Activated CD4-positive, alpha-beta memory T cell treated with anti-CD3 and anti-CD28 coated beads, Interleukin-2, amount 10 ng/mL, durations not matched to agents 7 days and 5 days (primary cell): ENCODE results near the gene SLC5A12. TPM values are rescaled to one million over a fixed set of nuclear protein-coding genes. Genes with fewer than 3 reads are reported as not detected.
"Not testable (repeated sequence)": the region's sequence is repeated elsewhere in the genome, so short reads cannot be mapped to it uniquely, and the experiment has no call there.

Experiments
- CTCF ChIA-PET: fragments of 350-600 bp; sonication (Branson Sonifier 250); formaldehyde crosslinking; loops from one replicate; lab custom pipeline; 2021; ENCODE audit warnings: antibody characterized with exemption, inconsistent platforms; lab: Charles Lee
- POLR2A ChIA-PET: fragments of 350-600 bp; sonication (Branson Sonifier 250); formaldehyde crosslinking; loops from one replicate; lab custom pipeline; 2021; ENCODE audit warnings: antibody characterized with exemption; lab: Charles Lee
- DNase-seq: peaks from one replicate; pipeline ENCODE4 v3.0.0-alpha.2; 2020
- H3K27ac Mint-ChIP-seq: one replicate; pipeline ENCODE4 v1.8.0; 2021; ENCODE audit warnings: mild to moderate bottlenecking, mixed read lengths
- H3K27me3 Mint-ChIP-seq: one replicate; pipeline ENCODE4 v1.8.0; 2021; ENCODE audit warnings: mixed read lengths
- H3K36me3 Mint-ChIP-seq: one replicate; pipeline ENCODE4 v1.8.0; 2021; ENCODE audit warnings: low read depth, mixed read lengths
- H3K4me1 Mint-ChIP-seq: one replicate; pipeline ENCODE4 v1.8.0; 2021; ENCODE audit warnings: mixed read lengths
- H3K4me3 Mint-ChIP-seq: one replicate; pipeline ENCODE4 v1.8.0; 2021; ENCODE audit warnings: mild to moderate bottlenecking, mixed read lengths
- H3K9me3 Mint-ChIP-seq: one replicate; pipeline ENCODE4 v1.8.0; 2021; ENCODE audit warnings: mixed read lengths
- total RNA-seq, 2 experiments: library from RNA; stranded (reverse); gene quantifications; one replicate each; pipeline ENCODE4 v1.2.3, GENCODE V29; 2021

The SLC5A12 gene
- total RNA-seq, 2 experiments from 2014 or later, result not detected

DNA sequence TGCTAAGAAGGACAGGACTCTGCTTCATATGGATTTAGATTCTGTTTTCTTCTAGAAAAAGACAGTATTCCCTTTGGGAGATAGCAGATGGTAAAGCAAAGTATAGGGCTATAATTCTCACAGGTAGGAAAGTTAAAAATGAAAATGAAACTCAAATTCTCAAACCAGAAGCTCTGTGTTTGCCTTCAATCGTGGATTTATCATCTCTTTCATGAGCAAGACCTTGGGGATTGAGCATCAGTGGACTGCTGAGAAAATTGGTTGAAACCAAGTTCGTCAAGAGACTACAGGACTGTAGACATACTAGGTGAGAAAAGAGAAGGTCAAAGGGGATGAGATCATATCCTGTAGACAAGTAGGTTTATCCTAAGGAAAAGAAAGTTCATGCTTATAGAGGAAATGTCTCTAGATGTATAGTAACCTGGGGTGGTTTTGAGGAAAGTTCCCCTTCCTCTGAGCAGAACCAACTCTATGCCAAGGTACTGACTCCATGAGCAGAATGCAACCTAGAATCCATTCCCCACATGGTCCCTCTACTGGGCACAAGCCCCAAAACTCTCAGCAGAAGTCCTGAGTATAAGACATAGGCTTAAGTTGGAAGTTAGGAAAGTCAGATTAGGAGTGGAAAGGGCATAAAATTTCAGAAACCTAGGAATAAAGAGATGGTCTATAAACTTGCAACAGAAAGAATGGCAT, 46.5 kb downstream of the SLC5A12 start:
- Mint-ChIP-seq H3K27ac (no peak overlapping the region), H3K36me3 (no peaks in the 10 kb centered on the region), H3K27me3 (no peaks in the 10 kb centered on the region), H3K4me3 (no peak overlapping the region), H3K9me3 (peaks cover 2% of the 10 kb centered on the region), H3K4me1 (no peaks in the 10 kb centered on the region)
- POLR2A ChIA-PET, result no interaction called here
- DNase-seq, result no peak
- CTCF ChIA-PET, result no interaction called here

DNA sequence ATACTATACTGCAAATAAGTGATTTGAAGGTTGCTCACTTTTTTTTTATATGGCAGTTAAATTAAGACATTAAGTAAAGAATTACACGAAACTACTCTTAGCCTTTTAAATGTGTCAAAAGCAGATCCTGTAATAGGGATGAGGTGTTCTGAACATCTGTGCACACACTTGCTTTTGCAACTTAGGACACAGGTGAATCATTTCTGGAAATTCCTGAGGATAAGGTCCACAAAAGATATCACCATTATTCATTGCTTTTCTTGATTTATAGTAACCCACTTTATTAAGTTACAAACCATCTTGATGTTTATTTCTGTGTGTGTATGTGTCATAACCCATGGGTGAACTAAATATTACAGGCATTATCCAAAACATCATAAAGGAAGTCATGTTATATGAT, 55.9 kb downstream of the SLC5A12 start:
- Mint-ChIP-seq H3K27ac (no peak overlapping the region), H3K36me3 (no peaks in the 10 kb centered on the region), H3K27me3 (no peaks in the 10 kb centered on the region), H3K4me1 (no peaks in the 10 kb centered on the region), H3K4me3 (no peak overlapping the region), H3K9me3 (no peaks in the 10 kb centered on the region)
- no peak for DNase-seq
- POLR2A ChIA-PET, result no interaction called here
- CTCF ChIA-PET, result no interaction called here

DNA sequence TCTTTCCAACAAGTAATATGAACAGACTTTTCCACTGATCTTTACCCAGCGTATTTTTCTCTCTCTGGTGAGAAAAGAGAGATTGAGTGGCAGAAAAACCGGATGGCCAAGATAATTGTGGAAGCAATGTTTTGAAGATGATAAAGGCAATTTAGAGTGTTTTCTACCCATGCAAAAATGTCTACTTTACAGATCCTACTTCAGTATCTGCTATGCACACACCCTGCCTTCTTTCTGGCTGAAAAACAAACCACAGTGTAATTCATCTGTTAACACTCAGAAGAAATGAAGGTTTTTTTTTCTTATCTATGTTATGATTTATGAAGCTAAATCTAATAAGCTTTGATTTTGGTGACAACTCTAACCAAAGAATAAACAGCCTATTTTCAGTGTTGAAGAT, 56.8 kb downstream of the SLC5A12 start:
- CTCF ChIA-PET, result no interaction called here
- Mint-ChIP-seq H3K4me3 (no peak overlapping the region), H3K4me1 (no peaks in the 10 kb centered on the region), H3K27ac (no peak overlapping the region), H3K27me3 (no peaks in the 10 kb centered on the region), H3K36me3 (no peaks in the 10 kb centered on the region), H3K9me3 (no peaks in the 10 kb centered on the region)
- POLR2A ChIA-PET, result no interaction called here
- DNase-seq, result no peak

DNA sequence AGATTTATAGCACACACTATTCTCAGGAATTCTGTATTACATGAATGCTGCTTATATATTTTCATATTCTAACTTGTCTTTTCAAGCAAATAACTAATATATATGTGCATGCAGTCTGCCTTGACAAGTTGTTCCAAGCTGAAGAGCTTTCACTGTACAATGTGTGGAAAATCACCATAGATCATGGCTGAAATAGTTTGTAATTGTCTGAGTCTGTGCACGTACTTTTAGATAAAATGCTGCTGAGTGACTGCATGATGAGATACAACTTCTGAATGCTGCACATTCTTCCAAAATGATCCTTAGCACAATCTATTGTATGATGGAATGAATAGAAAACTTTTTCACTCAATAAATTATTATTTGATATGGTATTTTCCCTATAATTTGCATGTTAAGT, 58.9 kb downstream of the SLC5A12 start:
- POLR2A ChIA-PET, result no interaction called here
- no peaks in the 10 kb centered on the region for H3K4me1 Mint-ChIP-seq

DNA sequence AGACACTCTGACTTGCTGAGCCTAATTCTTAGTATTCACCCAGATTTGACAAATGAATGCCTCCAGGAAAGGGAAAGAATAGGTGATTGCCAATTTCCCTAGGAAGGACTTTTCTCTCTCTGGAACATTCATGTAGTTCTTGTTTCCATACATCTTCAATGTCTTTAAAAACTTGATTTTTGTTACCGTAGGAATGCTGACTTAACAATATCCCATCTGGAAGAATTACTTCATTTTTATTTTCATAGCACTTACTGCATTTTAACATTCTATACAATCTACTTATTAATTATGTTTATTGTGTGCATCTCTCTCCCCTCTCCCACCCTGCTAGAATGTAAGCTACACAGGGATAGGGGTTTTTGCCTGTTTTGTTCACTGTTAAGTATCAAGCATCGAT, 66.6 kb downstream of the SLC5A12 start:
- ChIA-PET POLR2A (no interaction called here), CTCF (interaction anchor here (0.6 kb wide), 1 partner anchor 830 kb away, joined by 3 read pairs; no protein-coding TSS in a partner anchor)
- no peaks in the 10 kb centered on the region for H3K27me3 Mint-ChIP-seq
- H3K4me1 Mint-ChIP-seq, result no peaks in the 10 kb centered on the region
- H3K27ac Mint-ChIP-seq, result no peak overlapping the region
- no peaks in the 10 kb centered on the region for H3K36me3 Mint-ChIP-seq
- no peaks in the 10 kb centered on the region for H3K9me3 Mint-ChIP-seq
- no peak overlapping the region for H3K4me3 Mint-ChIP-seq
- DNase-seq, result no peak

More for the DNA sequence above, 58.9 kb downstream of the SLC5A12 start:
- no peak for DNase-seq
- Mint-ChIP-seq H3K9me3 (no peaks in the 10 kb centered on the region), H3K27ac (no peak overlapping the region), H3K27me3 (no peaks in the 10 kb centered on the region), H3K36me3 (no peaks in the 10 kb centered on the region), H3K4me3 (no peak overlapping the region)
- CTCF ChIA-PET, result no interaction called here

DNA sequence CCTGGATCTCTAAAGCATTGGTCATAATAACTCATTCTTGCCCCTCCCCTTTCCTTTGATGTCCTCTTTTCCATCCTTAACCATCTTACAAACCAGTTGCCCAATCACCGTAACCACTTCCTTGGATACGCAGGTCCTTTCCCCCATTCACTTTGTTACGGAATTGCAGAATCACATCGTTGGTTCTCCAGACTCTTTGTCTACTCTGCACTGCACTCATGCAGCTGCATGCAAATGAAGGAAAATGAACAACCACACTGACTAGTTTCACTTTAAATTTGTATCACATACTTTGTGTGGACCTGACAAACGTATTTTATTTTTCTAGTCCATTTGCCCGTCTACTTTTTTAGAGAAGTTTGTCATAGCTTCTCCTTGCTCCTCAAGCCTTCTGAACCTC, 69.9 kb downstream of the SLC5A12 start:
- H3K27ac Mint-ChIP-seq, result no peak overlapping the region
- H3K27me3 Mint-ChIP-seq, result no peaks in the 10 kb centered on the region
- H3K4me1 Mint-ChIP-seq, result no peaks in the 10 kb centered on the region
- ChIA-PET CTCF (no interaction called here), POLR2A (no interaction called here)
- H3K4me3 Mint-ChIP-seq, result no peak overlapping the region
- no peak for DNase-seq
- no peaks in the 10 kb centered on the region for H3K36me3 Mint-ChIP-seq
- H3K9me3 Mint-ChIP-seq, result no peaks in the 10 kb centered on the region

DNA sequence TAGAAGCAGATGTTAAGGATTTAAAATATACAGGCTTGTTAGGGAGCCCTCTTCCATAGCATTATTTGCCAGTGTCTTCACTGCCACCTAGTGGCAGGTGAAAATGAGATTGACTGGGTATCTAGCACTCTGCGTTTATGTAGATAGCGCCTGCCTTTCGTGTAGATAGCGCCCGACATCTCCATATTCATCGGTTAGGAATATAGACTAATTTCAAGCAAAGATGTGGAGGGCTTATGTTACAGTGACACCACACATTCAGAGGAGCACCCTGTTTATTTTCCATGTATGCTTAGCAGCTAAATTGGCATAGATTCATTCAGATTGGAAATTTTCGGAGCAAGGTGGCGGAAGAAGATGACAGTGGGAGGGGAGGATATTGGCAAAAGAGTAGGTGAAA, 72.0 kb downstream of the SLC5A12 start:
- Mint-ChIP-seq H3K36me3 (no peaks in the 10 kb centered on the region), H3K4me1 (no peaks in the 10 kb centered on the region), H3K4me3 (no peak overlapping the region), H3K9me3 (no peaks in the 10 kb centered on the region), H3K27me3 (no peaks in the 10 kb centered on the region), H3K27ac (no peak overlapping the region)
- ChIA-PET POLR2A (no interaction called here), CTCF (interaction anchor here (0.8 kb wide), 1 partner anchor 351 kb away, joined by 3 read pairs; no protein-coding TSS in a partner anchor)
- peak; percentile 17 for DNase-seq

DNA sequence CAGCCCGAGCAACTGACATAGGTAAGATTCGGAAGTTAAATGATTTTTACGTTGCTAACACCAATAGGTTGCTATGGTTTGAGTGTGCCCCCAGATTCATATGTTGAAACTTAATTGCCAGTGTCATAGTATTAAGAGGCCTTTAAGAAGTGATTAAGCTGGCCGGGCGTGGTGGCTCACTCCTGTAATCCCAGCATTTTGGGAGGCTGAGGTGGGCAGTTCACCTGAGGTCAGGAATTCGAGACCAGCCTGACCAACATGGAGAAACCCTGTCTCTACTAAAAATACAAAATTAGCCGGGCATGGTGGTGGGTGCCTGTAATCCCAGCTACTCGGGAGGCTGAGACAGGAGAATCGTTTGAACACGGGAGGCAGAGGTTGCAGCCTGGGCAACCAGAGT, 78.5 kb downstream of the SLC5A12 start:
- H3K27me3 Mint-ChIP-seq, H3K36me3 Mint-ChIP-seq, H3K4me3 Mint-ChIP-seq, CTCF ChIA-PET, H3K9me3 Mint-ChIP-seq, DNase-seq, H3K27ac Mint-ChIP-seq, H3K4me1 Mint-ChIP-seq, POLR2A ChIA-PET: not testable (repeated sequence)

DNA sequence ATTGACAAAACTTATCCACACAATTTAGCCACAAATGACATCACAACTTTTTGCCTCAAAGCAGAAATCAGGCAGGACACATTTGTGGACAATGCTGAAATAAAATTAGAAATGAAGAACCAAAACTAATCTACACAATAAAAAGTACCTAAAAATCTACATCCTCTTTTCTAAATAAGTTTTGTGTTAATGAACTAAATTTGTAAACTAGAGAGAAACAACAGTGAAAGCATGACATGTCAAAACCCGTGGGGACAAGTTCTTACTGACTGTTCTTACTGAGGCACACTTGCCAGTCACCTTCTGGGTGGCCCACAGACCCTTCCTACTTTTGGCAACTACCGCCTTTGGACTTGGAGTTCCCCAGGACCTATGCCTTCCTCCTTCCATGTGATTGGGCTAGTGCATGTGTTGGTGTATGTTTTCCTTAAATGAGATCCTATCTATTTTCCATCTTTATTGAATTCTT, 89.1 kb downstream of the SLC5A12 start:
- ChIA-PET CTCF (no interaction called here), POLR2A (no interaction called here)
- Mint-ChIP-seq H3K4me3 (no peak overlapping the region), H3K4me1 (no peaks in the 10 kb centered on the region), H3K27me3 (no peaks in the 10 kb centered on the region), H3K9me3 (no peaks in the 10 kb centered on the region), H3K36me3 (no peaks in the 10 kb centered on the region), H3K27ac (no peak overlapping the region)
- DNase-seq, result no peak

DNA sequence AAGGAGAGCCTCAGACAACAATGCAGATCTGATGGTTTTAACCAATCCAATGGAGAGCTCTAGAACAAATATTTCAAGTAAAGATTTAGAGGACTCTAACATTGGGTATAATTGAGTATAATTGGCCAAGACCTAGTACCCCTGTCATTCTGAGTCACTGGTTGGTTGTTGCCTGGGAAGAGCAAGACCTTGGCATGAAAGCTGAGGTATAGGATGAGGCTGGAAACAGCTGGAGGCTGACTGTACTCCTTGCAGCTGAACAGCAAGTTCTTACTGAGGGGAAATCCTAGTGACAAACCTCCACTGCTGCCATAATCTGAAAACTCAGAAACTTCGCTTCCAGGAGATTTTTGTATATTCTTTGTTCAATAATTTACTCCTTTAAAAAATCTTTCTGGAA, 95.5 kb downstream of the SLC5A12 start:
- no peak for DNase-seq
- CTCF ChIA-PET, result no interaction called here
- POLR2A ChIA-PET, result no interaction called here
- H3K36me3 Mint-ChIP-seq, result no peaks in the 10 kb centered on the region
- H3K27me3 Mint-ChIP-seq, result no peaks in the 10 kb centered on the region
- H3K9me3 Mint-ChIP-seq, result peaks cover 2% of the 10 kb centered on the region
- no peaks in the 10 kb centered on the region for H3K4me1 Mint-ChIP-seq
- no peak overlapping the region for H3K27ac Mint-ChIP-seq
- no peak overlapping the region for H3K4me3 Mint-ChIP-seq

DNA sequence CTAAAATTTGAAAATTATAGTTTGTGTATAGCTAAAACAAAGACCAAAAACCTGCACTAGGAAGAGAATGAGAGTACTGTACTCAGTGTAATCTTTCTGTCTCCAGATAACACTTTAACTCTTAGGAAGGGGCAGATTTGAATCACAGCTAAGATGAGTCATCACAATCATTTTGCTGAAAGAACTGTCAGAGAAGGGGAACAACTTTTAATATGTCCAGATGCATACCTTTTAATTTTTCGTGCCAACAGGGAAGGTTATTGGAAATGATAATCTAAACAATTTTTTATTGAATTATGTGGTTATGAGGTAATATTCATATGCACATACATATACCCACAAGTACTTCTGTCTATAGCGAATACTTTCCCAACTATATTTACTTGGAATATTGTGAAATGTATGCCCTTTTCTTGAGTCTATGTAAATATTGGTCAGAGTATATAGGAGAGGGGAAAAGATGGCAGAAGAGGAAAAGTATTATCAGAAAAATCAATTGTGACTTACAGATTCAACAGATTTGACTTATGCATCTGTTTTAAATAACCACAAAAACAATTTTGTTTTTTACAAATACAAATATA, 98.7 kb downstream of the SLC5A12 start:
- no peak overlapping the region for H3K4me3 Mint-ChIP-seq
- H3K9me3 Mint-ChIP-seq, result peaks cover 6% of the 10 kb centered on the region
- no peak overlapping the region for H3K27ac Mint-ChIP-seq
- ChIA-PET POLR2A (no interaction called here), CTCF (no interaction called here)
- no peak for DNase-seq
- no peaks in the 10 kb centered on the region for H3K36me3 Mint-ChIP-seq
- H3K4me1 Mint-ChIP-seq, result no peaks in the 10 kb centered on the region
- no peaks in the 10 kb centered on the region for H3K27me3 Mint-ChIP-seq

DNA sequence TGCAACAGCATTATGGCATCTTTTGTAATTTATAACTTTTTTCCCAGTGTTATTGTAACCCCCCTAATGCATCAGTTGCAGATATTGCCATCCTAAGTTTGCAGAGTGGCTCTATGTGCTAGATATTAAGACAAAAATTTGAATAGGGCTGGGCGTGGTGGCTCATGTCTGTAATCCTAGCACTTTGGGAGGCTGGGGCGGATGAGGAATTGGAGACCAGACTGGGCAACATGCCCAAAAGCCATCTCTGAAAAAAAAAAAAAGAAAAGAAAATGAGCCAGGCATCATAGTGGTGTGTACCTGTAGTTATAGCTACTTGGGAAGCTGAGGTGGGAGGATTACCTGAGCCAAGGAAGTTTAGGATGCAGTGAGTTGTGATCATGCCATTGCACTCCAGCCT, 99.7 kb downstream of the SLC5A12 start:
- Mint-ChIP-seq H3K27ac (no peak overlapping the region), H3K4me3 (no peak overlapping the region), H3K36me3 (no peaks in the 10 kb centered on the region), H3K9me3 (peaks cover 7% of the 10 kb centered on the region), H3K27me3 (no peaks in the 10 kb centered on the region), H3K4me1 (no peaks in the 10 kb centered on the region)
- POLR2A ChIA-PET, result no interaction called here
- no peak for DNase-seq
- CTCF ChIA-PET, result no interaction called here

DNA sequence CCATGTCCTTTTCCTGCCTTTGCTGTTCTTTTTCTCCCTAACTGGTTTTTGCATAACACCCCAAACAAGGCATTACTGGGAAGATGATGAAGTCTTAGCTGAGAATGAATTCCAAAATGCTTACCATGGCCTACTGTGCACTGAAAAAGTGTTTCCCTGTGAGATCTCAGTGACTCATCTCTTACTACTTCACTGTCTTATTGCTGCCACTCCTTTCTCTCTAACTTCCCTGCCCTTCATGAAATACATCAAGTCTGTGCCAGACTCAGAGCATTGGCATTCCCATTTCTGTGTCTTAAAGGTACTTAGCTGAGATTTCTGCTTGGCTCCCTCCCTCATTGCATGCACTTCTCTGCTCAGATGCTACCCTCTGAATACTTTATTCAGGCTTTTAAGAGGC, 100.7 kb downstream of the SLC5A12 start:
- CTCF ChIA-PET, result no interaction called here

More for the DNA sequence above, 100.7 kb downstream of the SLC5A12 start:
- Mint-ChIP-seq H3K4me1 (no peaks in the 10 kb centered on the region), H3K4me3 (no peak overlapping the region), H3K27ac (no peak overlapping the region), H3K36me3 (no peaks in the 10 kb centered on the region), H3K9me3 (peaks cover 7% of the 10 kb centered on the region), H3K27me3 (no peaks in the 10 kb centered on the region)
- DNase-seq, result no peak
- POLR2A ChIA-PET, result no interaction called here
